ENCODE data around the gene LRGUK.

LRGUK gene

GRCh38 chr7:134134004-134134403 lies 6.9 kb downstream of the LRGUK start:
- ChIA-PET POLR2A (no interaction called here), CTCF (no interaction called here)
- H3K4me3 ChIP-seq (ENCODE audit: low read depth, low read length) = no peak overlapping the region
- DNase-seq (ENCODE audit: low read depth, low spot score) = no peak
- TF ChIP-seq CTCF (IDR thresholded peaks at IDR 0.05; ENCODE audit: insufficient read depth, low read length, missing control alignments) = no peak

GRCh38 chr7:134140889-134141867 lies 14.0 kb downstream of the LRGUK start:
- ChIA-PET CTCF (interaction anchor here (0.6 to 4.0 kb wide), 31 partner anchors 9 to 291 kb away, joined by 3 to 32 read pairs (median 4); partner anchors contain the start of gene LRGUK), POLR2A (no interaction called here)
- H3K4me3 ChIP-seq (ENCODE audit: low read depth, low read length) = no peak overlapping the region
- TF ChIP-seq CTCF (IDR thresholded peaks at IDR 0.05; ENCODE audit: insufficient read depth, low read length, missing control alignments) = peak; percentile 93
- no peak for DNase-seq (ENCODE audit: low read depth, low spot score)

DNA sequence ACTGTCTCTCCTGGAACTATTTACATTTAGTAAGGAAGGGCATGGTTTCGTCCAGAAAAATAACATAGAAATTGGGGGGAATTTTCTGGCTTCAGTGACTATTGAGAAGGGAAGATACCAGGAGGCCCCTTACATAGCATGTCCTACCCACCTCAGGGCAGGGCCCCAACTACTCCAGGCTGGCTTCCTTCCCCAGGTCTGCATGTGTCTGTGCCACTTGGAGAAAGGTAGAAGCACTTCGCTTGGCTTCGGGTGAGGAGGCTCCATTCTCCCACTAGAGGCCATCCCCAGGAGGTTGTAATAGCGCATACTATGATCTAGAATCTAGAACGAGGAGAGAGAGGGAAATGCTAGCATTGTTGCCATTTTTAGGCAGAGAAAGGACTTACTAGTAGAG lies 14.7 kb downstream of the LRGUK start:
- TF ChIP-seq CTCF (IDR thresholded peaks at IDR 0.05; ENCODE audit: insufficient read depth, low read length, missing control alignments) = no peak
- DNase-seq (ENCODE audit: low read depth, low spot score) = no peak
- ChIA-PET CTCF (interaction anchor here (0.6 to 4.0 kb wide), 21 partner anchors 8 to 279 kb away, joined by 3 to 32 read pairs (median 4); partner anchors contain the start of gene LRGUK), POLR2A (no interaction called here)
- H3K4me3 ChIP-seq (ENCODE audit: low read depth, low read length) = no peak overlapping the region

DNA sequence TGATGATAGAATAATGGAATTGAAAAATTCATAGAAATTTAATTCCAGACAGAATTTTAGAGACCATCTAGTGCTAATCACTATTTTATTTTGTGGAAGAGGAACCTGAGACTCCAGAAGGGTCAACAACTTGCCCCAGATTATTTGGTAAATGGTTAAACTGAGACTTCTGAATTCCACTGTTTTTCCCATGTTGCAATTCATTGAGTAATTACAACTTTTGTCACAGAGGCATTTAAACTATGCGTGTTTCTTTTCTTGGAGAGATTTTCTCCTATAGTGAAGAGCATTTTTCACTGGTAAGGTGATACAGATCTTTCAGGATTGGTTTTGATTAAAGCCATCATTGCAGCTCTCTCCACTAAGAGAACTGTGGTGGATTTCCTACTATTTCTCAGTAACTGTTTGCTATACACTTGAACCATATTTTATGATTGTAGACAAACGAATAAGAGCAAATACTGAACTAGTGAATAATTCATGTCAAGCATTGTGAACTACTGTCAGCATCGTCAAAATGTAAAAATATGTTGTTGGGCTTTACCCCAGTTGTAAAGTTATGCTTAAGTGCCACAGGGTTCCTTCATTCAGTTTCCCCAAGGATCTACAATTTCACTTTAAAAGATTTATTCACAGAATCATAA lies 26.5 kb downstream of the LRGUK start:
- no peak for TF ChIP-seq CTCF (IDR thresholded peaks at IDR 0.05; ENCODE audit: insufficient read depth, low read length, missing control alignments)
- H3K4me3 ChIP-seq (ENCODE audit: low read depth, low read length) = no peak overlapping the region
- DNase-seq (ENCODE audit: low read depth, low spot score) = no peak
- POLR2A ChIA-PET = no interaction called here
- CTCF ChIA-PET = interaction anchor here (2.5 kb wide), 1 partner anchor 13 kb away, joined by 22 read pairs; no protein-coding TSS in a partner anchor

DNA sequence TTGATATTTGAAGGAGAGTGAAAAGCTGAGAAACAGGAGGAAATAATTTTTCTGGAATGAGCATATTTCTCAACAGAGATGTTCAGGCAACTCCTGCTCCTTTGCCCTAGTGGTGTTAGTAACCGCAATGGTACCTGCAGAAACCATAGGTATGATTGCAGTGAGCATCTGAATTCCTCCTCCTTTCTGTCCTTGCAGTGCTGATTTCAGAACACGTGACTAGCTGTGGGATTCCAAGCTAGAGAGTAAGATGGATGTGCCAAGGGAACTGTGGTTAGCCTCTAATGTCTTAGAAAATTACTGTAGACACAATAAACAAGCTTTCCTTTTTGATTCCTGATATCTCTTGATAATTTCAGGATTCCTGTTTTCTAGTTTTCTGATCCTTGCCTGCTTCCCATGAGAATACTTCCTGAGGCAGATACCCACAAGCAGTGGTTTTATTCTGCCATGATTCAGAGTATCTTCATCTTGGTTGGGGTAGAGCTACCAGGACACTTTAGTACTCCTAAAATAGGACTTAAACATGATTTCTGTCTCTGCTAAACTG lies 27.5 kb downstream of the LRGUK start:
- no peak for TF ChIP-seq CTCF (IDR thresholded peaks at IDR 0.05; ENCODE audit: insufficient read depth, low read length, missing control alignments)
- H3K4me3 ChIP-seq (ENCODE audit: low read depth, low read length) = no peak overlapping the region
- CTCF ChIA-PET = interaction anchor here (2.5 kb wide), 1 partner anchor 14 kb away, joined by 22 read pairs; no protein-coding TSS in a partner anchor
- POLR2A ChIA-PET = no interaction called here
- DNase-seq (ENCODE audit: low read depth, low spot score) = no peak

DNA sequence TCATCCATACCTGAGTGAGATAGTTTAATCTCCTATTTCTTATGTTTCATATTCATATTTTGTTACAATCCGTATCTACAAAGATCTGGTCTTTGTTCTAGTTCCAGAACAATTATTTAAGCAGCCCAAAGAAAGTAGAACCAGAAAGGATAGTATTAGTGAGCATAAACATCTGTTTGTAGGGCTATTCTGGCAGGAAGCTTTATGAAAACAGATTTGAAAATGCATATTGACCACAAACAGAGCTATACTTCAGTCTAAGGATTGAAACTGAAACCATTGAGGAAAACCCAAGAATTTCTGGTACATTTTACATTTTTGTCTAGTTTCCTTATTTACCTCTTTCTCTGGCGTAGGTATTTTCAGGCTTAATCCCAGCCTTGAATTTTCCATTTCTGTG lies 28.1 kb downstream of the LRGUK start:
- ChIA-PET CTCF (interaction anchor here (2.5 kb wide), 1 partner anchor 14 kb away, joined by 22 read pairs; no protein-coding TSS in a partner anchor), POLR2A (no interaction called here)
- no peak for TF ChIP-seq CTCF (IDR thresholded peaks at IDR 0.05; ENCODE audit: insufficient read depth, low read length, missing control alignments)
- no peak for DNase-seq (ENCODE audit: low read depth, low spot score)
- H3K4me3 ChIP-seq (ENCODE audit: low read depth, low read length) = no peak overlapping the region
